ENCODE measurements around the gene ANKRD55. TPM values are rescaled to one million over a fixed set of nuclear protein-coding genes. Genes with fewer than 3 reads are reported as not detected.

ANKRD55 gene
- total and polyA plus RNA-seq, 2 donors (not counting 3 experiments of a cell fraction or from before 2014, with no cell fraction given), result 1.4 to 2.1 TPM

DNA sequence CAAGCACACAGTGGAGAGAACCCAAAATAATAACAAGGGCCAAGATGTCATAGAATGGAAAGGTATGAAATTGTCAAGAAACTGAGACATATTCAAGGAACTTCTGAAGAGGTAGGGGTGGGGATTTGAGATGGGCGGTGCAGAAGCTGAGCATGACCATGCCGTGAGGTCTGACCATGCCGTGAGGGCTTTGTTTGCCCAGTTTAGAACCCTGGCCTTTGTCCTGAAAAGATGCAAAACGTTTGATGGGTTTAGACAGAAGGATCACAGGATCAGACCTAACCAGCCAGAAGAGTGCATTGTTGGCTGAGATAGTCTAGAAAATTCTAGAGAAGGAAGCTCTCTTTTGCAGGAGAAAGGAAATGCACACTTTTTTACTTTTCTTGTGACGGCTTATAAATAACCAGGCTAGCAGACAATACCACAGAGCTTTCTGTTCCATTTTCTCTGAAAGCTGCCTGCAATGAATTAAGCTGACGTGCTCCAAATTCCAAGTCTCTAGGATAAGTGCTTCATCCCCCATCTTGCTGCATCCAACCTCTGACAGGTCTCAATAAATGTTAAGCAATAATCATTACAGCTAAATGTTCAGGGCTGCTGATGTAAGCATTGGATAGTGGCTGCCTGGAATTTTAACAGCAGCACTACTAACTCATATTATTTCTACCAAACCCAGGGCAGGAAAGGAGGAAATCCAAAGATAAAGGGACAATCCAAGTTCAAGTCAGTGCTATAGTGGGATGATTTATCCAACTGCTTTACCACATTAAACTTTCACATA is 127.4 kb downstream of the ANKRD55 start:
- CTCF ChIA-PET, result interaction anchor here (0.6 to 1.4 kb wide), 4 partner anchors 18 to 137 kb away, joined by 3 to 5 read pairs (median 4); no protein-coding TSS in a partner anchor
- POLR2A ChIA-PET, result no interaction called here

More for the DNA sequence above, 127.4 kb downstream of the ANKRD55 start:
- Histone ChIP-seq H3K9me3 (replicated peaks; ENCODE audit: control insufficient read depth, insufficient read depth, low read length) (no peaks in the 10 kb centered on the region), H3K27ac (ENCODE audit: insufficient read depth, low read depth, low read length) (no peak overlapping the region), H3K4me1 (ENCODE audit: control insufficient read depth, extremely low read depth, insufficient read depth, low read length) (peaks cover 9% of the 10 kb centered on the region), H3K36me3 (ENCODE audit: control insufficient read depth in 2 of 2, extremely low read depth in 1 of 2, insufficient read depth in 2 of 2, low read length in 2 of 2) (no peaks in the 10 kb centered on the region), H3K9me1 (replicated peaks; ENCODE audit: control insufficient read depth, extremely low read depth, insufficient read depth, low read length) (no peaks in the 10 kb centered on the region), H2AFZ (ENCODE audit: low read depth, low read length) (no peak overlapping the region), H3K9ac (replicated peaks; ENCODE audit: extremely low read depth, insufficient read depth, low read length) (no peak overlapping the region), H3K4me2 (ENCODE audit: insufficient read depth, low read length) (no peak overlapping the region), H4K20me1 (replicated peaks; ENCODE audit: control insufficient read depth, extremely low read depth, insufficient read depth, low read length) (no peaks in the 10 kb centered on the region), H3K79me2 (ENCODE audit: control insufficient read depth, insufficient read depth, low read length) (no peaks in the 10 kb centered on the region), H3K27me3 (ENCODE audit: control insufficient read depth in 2 of 2, insufficient read depth in 2 of 2, low read length in 2 of 2) (no peaks in the 10 kb centered on the region), H3K4me3 (replicated peaks in 1 of 3; ENCODE audit: insufficient read depth in 1 of 3, low read depth in 1 of 3, low read length in 3 of 3) (no peak overlapping the region)
- DNase-seq (ENCODE audit: low read depth, low spot score) (peak; percentile 60), FAIRE-seq (no peak)
- intact Hi-C loops (cut with micrococcal nuclease) (no loop called here), dilution Hi-C loops (cut with MboI; ENCODE audit: extremely low pct_ligation_motif_present, low sequenced_read_pairs) (no loop called here)
- TF ChIP-seq FOS (IDR thresholded peaks at IDR 0.05; ENCODE audit: borderline replicate concordance, insufficient read depth, low read length) (no peak), POLR2A (IDR thresholded peaks at IDR 0.05; ENCODE audit: low read depth, low read length) (no peak), JUN (IDR thresholded peaks at IDR 0.05; ENCODE audit: borderline replicate concordance, insufficient read depth, insufficient read length, low read depth) (no peak), POLR2AphosphoS5 (IDR thresholded peaks at IDR 0.05; ENCODE audit: insufficient read depth, low read depth, low read length) (no peak), EZH2 (IDR thresholded peaks at IDR 0.05; ENCODE audit: borderline replicate concordance, low read depth, low read length, severe bottlenecking) (no peak), MYC (IDR thresholded peaks at IDR 0.05; ENCODE audit: low read depth, low read length) (no peak), GATA2 (IDR thresholded peaks at IDR 0.05; ENCODE audit: insufficient read depth, insufficient read length, low read depth, low read length) (no peak)
- TF ChIP-seq, protein P1, sequence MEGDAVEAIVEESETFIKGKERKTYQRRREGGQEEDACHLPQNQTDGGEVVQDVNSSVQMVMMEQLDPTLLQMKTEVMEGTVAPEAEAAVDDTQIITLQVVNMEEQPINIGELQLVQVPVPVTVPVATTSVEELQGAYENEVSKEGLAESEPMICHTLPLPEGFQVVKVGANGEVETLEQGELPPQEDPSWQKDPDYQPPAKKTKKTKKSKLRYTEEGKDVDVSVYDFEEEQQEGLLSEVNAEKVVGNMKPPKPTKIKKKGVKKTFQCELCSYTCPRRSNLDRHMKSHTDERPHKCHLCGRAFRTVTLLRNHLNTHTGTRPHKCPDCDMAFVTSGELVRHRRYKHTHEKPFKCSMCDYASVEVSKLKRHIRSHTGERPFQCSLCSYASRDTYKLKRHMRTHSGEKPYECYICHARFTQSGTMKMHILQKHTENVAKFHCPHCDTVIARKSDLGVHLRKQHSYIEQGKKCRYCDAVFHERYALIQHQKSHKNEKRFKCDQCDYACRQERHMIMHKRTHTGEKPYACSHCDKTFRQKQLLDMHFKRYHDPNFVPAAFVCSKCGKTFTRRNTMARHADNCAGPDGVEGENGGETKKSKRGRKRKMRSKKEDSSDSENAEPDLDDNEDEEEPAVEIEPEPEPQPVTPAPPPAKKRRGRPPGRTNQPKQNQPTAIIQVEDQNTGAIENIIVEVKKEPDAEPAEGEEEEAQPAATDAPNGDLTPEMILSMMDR (IDR thresholded peaks at IDR 0.05; ENCODE audit: extremely low read depth in 1 of 2, insufficient read depth in 1 of 2, low read depth in 1 of 2, low read length in 2 of 2), result no peak
- TF ChIP-seq, protein P2, sequence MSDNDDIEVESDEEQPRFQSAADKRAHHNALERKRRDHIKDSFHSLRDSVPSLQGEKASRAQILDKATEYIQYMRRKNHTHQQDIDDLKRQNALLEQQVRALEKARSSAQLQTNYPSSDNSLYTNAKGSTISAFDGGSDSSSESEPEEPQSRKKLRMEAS (IDR thresholded peaks at IDR 0.05; ENCODE audit: insufficient read depth, insufficient read length), result no peak
- no TSS peak for BruUV-seq (replicated peaks)

Measured in endothelial cell of umbilical vein (primary cell).